VCaP (cell line): ENCODE results near the gene TPK1.

ENCODE experiments used
- H3K27ac ChIP-seq: fragments of 450-650 bp; 2 replicates; pipeline ENCODE4 v1.5.1; 2017
- CTCF ChIP-seq: fragments of 450-650 bp; conservative IDR thresholded peaks from 2 replicates; pipeline ENCODE4 v1.5.1; 2017; ENCODE audit warnings: mild to moderate bottlenecking, moderate library complexity

The TPK1 gene

GRCh38 chr7:144668503-144668902, 167.3 kb downstream of the TPK1 start:
- H3K27ac ChIP-seq, result no peak overlapping the region
- no peak for TF ChIP-seq CTCF

- no peak for TF ChIP-seq CTCF
- H3K27ac ChIP-seq, result peak overlapping the region; percentile 38
Measured at GRCh38 chr7:144665689-144666381, 170.0 kb downstream of the TPK1 start.

- no peak for TF ChIP-seq CTCF
Measured at GRCh38 chr7:144659211-144659610, 176.6 kb downstream of the TPK1 start.

GRCh38 chr7:144656965-144657517, 178.8 kb downstream of the TPK1 start:
- peak; percentile 65 for TF ChIP-seq CTCF
- no peak overlapping the region for H3K27ac ChIP-seq

More at GRCh38 chr7:144659211-144659610, 176.6 kb downstream of the TPK1 start:
- H3K27ac ChIP-seq, result no peak overlapping the region

- TF ChIP-seq CTCF, result no peak
- no peak overlapping the region for H3K27ac ChIP-seq
Measured at GRCh38 chr7:144653449-144653848, 182.4 kb downstream of the TPK1 start.

- H3K27ac ChIP-seq, result no peak overlapping the region
- TF ChIP-seq CTCF, result no peak
Measured at GRCh38 chr7:144650439-144650838, 185.4 kb downstream of the TPK1 start.

GRCh38 chr7:144649120-144649519, 186.7 kb downstream of the TPK1 start:
- H3K27ac ChIP-seq, result no peak overlapping the region
- TF ChIP-seq CTCF, result no peak
